Hematopoietic multipotent progenitor cell treated with erythropoietin and hydrocortisone succinate and interleukin-3 and kit ligand, for 15 days (in vitro differentiated cells): ENCODE results near the gene SIRT1.
"Not testable (repeated sequence)": the region's sequence is repeated elsewhere in the genome, so short reads cannot be mapped to it uniquely, and the experiment has no call there.

Source experiments
- DNase-seq: peaks from one replicate; pipeline ENCODE4 v3.0.0-alpha.2; 2015; ENCODE audit warnings: low spot score

Gene SIRT1

DNA sequence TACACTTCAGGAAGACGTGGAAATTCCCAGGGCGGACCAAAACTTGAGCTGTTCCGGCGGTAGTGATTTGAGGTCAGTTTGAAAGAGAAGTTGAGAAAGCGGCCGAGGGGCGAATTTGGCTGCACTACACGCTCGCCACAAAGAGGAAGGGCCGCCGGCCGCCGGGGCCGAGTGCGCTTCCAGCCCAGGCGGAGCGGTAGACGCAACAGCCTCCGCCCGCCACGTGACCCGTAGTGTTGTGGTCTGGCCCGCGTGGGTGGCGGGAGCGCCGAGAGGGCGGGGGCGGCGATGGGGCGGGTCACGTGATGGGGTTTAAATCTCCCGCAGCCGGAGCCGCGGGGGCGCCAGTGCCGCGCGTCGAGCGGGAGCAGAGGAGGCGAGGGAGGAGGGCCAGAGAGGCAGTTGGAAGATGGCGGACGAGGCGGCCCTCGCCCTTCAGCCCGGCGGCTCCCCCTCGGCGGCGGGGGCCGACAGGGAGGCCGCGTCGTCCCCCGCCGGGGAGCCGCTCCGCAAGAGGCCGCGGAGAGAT, at the start of gene SIRT1:
TSS of gene SIRT1 (plus strand) at position 344 of the 529 bp plus-strand sequence. CDS start at position 410, 66 bp downstream.
- peak; percentile 96 for DNase-seq

DNA sequence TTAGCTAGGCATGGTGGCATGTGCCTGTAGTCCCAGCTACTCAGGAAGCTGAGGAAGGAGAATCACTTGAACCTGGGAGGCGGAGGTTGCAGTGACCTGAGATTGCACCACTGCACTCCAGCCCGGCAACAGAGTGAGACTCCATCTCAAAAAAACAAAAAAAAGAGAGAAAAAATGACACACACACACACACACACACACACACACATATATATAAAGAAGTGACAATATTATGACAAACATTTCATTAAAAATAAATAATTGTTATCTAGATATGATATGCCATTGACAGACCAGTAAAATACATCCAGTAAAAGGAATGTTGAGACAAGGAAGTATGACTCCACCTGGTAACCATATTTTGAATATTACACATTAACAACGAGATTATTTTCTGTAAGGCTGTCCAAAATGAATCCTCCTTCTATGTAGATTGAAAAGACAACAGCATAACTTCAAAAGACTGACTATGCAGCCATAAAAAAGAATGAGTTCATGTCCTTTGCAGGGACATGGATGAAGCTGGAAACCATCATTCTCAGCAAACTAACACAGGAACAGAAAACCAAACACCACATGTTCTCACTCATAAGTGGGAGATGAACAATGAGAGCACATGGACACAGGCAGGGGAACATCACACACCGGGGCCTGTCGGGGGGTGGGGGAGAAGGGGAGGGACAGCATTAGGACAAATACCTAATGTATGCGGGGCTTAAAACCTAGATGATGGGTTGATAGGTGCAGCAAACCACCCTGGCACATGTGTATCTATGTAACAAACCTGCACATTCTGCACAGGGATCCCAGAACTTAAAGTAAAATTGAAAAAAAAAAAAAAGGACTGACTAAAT, 48.7 kb upstream of the SIRT1 start:
- DNase-seq: not testable (repeated sequence)

DNA sequence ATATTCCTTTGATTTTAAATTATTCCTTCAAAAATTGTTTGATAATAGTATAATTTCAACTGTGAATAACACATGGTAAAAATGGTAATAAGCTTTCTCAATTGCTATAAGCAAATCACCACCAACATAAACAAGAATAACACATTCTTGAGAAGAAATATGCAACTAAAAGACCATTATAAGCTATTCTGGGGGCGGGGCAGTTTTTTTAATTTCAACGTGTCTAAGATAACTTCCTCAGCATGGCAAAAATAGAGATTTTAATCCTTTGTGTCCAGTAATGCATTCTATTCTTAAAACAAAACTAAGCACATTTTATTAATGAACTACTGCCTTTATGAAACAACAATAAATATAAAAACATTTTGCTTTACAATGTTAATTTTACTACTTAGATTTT, 48.0 kb upstream of the SIRT1 start:
- no peak for DNase-seq

DNA sequence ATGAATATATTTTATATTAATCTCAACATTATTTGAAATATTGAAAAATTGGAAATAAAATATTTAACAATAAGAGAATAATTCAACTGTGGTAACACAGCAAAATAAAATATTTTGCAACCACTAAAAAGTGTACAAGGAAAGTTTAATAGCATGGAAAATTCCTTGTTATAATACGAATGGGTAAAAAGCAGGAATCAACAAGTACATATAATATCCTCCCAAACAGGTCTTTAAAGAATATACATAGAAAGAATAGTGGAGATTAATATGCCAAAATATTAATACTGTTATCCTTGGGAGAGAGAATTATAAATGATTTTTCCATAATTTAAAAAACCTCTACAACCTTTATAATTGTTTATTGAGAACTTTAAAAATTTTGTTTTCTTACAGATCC, 47.5 kb upstream of the SIRT1 start:
- DNase-seq: no peak

DNA sequence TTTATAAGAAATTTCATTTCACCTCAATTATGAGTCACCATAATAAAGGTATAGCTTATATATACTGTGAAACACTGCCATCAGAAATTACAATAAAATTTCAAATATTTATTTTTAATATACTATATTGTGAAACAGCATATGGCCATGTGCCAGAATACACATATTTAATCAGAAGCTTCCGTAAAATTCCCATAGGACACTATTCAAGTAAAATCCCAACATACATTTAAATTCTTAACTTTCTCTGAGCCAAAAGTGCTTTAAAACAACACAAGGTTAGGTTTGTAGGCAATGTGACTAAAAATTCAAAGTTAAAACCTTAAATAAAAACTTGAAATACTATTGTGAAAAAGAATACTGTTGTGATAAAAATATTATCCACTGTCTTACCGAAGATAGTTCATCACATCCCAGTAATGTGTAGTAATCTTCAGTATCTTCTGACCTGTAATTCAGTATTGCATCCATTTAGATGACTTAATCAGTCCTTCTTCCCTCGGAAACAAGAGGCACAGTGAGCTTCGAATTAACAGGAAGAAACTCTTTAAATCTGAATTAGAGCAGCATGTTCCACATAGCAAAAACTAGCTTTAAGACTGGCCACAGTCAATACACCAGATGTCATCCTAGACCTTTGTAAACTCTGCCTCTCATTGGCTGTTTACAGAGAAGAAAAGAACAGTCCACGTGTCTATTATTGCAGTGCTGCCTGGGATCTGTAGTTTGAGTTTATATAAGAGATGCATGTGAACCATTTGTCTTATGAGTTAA, 46.7 kb upstream of the SIRT1 start, which contains the start of gene DNAJC12:
TSS of gene DNAJC12 (minus strand) at position 648 of the 774 bp plus-strand sequence. CDS start at position 471, 177 bp downstream.
- DNase-seq: peak; percentile 22

- not testable (repeated sequence) for DNase-seq
These were observed 44.9 kb upstream of the SIRT1 start for GRCh38 chr10:67839511-67839910.

GRCh38 chr10:67839951-67840350, 44.5 kb upstream of the SIRT1 start:
- DNase-seq: no peak

GRCh38 chr10:67841737-67842136, 42.7 kb upstream of the SIRT1 start:
- no peak for DNase-seq

- DNase-seq: no peak
These were observed 41.2 kb upstream of the SIRT1 start for GRCh38 chr10:67843284-67843683.

DNA sequence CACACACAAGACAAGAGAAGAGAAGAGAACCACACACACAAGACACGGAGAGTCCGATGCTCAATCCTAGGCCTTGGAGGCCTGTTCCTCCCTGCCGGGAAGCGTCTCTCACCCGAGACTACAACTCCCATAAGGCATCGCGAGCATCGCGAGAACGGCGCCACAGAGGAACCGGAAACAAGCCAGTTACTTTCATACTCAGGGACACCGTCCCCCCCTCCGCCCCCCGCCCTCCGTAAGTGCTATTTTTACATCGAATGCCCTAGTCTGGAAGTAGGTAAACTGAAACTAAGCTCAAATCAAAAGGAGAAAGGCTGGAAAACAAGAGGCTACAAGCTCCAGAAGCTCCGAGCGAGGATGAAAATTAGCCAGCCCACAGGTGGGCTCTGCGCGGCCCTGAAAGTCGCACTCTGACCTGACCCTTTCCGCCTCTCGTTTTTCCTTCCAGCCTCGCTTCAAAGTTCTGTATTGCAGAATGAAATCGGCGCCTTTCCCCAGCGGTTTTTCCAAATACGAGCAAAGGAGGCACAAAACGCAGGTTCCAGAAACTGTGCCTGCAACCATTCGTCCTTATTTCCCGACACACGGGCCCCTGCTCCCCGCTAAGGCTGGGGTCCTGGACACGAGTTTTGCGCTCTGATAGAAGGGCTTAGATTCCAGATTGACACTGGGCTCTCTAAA, 35.0 kb upstream of the SIRT1 start:
- peak; percentile 94 for DNase-seq

- DNase-seq: no peak
These were observed 33.3 kb upstream of the SIRT1 start for GRCh38 chr10:67851186-67851585.

DNA sequence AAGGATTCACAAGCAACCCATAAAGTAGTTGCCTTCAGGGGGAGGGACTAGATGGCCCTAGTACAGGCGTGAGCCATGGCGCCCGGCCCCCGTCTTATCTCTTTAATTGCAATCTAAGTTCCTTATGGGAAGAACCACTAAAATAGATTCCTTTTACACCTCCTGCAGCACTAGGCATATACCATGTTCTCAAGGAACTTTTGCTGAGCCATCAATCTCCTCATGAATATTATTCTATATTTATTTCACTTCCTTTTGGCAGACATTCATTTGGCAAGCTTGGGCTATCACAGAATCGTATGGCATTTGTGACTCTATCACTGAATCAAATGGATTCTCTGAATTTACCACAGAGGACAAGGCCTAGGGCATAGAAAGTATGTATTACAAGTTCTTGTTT, 31.7 kb upstream of the SIRT1 start:
- peak; percentile 34 for DNase-seq

- peak; percentile 95 for DNase-seq
These were observed 30.9 kb upstream of the SIRT1 start for GRCh38 chr10:67853512-67853911.

DNA sequence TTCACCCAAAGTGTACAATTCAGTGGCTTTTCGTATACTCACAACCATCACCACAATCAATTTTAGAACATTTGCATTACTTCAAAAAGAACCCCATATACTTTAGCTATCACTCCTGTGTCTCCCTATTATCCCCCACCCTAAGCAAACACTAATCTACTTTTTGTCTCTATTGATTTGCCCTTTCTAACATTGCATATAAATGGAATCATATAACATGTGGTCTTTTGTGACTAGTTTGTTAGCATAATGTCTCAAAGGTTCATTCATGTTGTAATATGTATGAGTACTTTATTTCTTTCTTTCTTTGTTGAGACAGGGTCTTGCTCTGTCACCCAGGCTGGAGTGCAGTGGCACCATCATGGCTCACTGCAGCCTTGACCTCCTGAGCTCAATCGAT, 25.5 kb upstream of the SIRT1 start:
- DNase-seq: no peak

DNA sequence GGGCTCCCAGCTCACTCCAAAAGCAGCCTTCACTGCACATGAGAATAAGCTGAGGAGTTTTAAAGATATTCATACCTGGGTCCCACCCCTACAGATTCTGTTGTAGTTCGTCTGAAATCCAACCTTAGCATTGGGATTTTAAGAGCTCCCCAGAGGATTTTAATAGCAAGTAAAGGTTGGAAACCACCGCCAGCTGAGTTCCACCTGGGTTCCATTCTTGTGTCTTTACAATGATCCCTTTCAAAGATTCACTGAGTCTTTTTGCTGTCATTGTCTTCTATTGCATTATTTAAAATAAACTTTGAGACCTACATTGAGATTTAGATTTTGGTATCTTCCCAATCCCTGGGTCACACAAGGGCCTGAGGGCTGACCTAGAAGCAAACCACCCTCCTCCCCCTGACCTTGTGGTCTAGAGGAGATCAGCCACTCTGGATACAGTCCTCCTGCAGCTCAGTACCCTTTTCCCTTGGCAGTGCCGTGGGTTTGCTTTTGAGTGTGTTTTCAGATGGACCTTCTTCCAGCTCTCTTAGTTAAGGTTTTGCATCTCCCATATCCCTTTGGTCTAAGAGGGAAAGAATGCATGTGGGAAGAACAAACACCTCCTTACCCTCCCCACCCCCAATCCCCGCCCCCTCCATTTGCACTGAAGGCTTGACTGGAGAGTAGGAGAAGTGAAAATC, 22.6 kb upstream of the SIRT1 start:
- DNase-seq: no peak

- no peak for DNase-seq
These were observed 21.4 kb upstream of the SIRT1 start for GRCh38 chr10:67863094-67863493.

DNA sequence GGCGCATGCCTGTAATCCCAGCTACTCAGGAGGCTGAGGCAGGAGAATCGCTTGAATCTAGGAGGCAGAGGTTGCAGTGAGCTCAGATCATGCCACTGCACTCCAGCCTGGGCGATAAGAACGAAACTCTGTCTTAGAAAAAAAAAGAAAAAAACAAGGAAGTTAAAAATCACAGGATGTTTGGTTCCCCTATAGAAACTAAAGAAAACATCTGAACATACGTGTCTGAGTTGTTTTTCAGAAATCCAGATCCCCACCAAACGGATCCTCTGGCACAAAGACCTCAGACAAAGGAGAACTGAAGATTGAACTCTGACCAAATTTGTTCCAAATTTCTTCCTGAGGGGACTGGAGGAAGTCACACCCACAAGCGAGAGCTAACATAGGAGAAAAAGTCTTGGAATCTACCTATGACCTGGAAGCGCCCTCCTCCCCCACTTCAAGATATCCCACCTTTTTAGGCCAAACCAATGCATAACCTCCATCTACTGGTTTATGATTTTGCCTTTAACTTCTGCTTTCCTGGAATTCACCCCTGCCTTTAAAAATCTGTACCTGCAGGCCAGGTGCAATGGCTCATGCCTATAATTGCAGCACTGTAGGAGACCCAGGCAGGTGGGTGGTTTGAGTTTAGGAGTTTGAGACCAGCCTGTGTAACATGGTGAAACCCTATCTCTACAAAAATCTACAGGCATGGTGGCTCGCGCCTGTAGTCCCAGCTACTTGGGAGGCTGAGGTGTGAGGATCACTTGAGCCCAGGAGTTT, 19.7 kb upstream of the SIRT1 start:
- no peak for DNase-seq

- no peak for DNase-seq
These were observed 16.3 kb upstream of the SIRT1 start for GRCh38 chr10:67868132-67868531.

GRCh38 chr10:67869996-67870395, 14.5 kb upstream of the SIRT1 start:
- no peak for DNase-seq

DNA sequence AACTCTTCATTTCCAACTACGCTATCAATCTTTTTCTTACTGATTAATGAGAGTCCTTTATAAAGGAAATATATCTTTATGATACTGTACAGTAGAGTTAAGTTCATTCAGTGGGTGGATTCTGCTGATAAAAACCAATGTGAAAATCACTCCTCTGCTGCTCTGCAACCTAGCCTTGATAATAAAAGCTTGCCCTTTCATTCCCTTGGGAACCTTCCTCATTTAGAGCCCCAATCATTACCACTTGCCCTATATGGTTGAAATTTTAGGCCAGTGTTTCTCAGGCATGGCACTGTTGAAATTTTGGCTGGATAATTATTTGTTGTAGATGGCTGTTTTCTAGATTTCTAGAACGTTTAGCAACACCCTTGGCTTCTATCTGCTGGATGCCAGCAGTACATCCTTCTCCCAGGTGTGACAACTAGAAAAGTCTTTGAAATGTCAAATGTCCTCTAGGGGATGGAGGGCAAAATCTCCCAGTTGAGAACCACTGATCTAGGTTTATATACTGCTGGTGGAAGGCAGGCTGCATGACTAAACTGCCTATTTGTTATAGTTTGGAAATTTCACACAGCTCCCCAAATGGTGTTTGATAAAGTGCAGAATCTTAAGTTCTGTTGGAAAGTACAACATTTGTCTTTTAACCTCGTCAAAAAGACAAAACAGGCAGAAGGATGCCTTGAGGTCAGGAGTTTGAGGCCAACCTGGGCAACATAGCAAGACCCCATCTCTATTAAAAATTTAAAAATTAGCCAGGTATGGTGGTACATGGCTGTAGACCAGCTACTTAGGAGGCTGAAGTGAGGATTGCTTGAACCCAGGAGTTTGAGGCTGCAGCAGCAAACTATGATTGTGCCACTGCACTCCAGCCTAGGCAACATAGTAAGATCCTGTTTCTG, 8.9 kb upstream of the SIRT1 start:
- no peak for DNase-seq
